VCaP (cell line): ENCODE data around the gene ALG9.
"Not testable (repeated sequence)": the region's sequence is repeated elsewhere in the genome, so short reads cannot be mapped to it uniquely, and the experiment has no call there.

Experiments
- H3K27ac ChIP-seq: fragments of 450-650 bp; 2 replicates; pipeline ENCODE4 v1.5.1; 2017
- TF ChIP-seq, protein P1 (sequence below): fragments of 450-650 bp; conservative IDR thresholded peaks from 2 replicates; pipeline ENCODE4 v1.5.1; 2017; ENCODE audit warnings: mild to moderate bottlenecking, moderate library complexity

The ALG9 gene

DNA sequence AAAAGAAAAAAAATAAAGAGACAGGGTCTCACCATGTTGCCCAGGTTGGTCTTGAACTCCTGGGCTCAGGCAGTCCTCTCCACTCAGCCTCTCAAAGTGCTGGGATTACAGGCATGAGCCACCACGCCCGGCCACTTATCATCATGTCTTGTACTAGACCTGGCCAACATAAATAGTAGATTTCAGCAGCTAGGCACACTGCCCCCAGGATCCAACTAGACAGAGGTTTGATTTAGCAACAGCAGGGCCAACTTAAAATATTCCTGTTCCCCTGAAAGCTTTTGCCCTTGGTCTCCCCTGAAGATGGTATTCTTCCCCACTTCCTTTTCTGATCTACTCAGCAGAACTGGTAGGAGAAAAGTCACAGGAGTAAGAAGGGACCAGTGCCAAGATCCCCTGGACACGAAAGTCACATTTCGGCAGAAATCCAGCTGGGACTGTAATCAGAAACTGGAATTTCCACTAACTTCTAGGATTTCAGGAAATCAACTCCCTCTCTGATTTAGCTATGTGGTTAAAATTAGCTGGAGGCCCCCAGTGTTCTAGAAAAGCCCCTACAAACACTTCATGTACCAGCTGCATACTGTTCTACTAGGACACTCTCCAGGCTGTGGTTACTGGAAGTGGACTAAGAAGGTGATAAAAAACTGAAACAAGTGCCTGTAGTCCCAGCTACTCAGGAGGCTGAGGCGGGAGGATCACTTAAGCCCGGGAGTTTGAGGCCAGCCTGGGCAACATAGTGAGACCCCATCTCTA is 96.2 kb downstream of the ALG9 start:
- TF ChIP-seq, protein P1, sequence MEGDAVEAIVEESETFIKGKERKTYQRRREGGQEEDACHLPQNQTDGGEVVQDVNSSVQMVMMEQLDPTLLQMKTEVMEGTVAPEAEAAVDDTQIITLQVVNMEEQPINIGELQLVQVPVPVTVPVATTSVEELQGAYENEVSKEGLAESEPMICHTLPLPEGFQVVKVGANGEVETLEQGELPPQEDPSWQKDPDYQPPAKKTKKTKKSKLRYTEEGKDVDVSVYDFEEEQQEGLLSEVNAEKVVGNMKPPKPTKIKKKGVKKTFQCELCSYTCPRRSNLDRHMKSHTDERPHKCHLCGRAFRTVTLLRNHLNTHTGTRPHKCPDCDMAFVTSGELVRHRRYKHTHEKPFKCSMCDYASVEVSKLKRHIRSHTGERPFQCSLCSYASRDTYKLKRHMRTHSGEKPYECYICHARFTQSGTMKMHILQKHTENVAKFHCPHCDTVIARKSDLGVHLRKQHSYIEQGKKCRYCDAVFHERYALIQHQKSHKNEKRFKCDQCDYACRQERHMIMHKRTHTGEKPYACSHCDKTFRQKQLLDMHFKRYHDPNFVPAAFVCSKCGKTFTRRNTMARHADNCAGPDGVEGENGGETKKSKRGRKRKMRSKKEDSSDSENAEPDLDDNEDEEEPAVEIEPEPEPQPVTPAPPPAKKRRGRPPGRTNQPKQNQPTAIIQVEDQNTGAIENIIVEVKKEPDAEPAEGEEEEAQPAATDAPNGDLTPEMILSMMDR, result no peak

DNA sequence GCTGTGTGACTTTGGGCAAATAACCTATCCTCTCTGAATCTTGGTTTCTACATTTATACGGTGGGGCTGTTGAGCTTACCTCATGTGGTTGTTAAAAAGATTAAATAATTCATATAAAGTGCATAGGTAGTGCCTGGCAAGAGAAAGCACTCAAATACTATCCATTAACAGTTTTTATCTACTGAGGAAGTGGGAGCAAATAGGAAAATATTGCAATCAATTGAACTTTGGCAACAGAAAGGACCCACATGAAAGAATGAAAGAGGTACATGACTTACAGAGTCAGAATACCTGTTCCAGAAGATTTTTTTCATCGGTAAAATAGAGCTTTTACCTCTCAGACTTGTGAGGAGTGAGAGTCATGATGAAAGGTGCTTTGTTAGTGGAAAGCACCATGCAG is 98.8 kb downstream of the ALG9 start:
- TF ChIP-seq, protein P1, result no peak
- H3K27ac ChIP-seq, result no peak overlapping the region

More for the DNA sequence above, 96.2 kb downstream of the ALG9 start:
- H3K27ac ChIP-seq, result no peak overlapping the region

DNA sequence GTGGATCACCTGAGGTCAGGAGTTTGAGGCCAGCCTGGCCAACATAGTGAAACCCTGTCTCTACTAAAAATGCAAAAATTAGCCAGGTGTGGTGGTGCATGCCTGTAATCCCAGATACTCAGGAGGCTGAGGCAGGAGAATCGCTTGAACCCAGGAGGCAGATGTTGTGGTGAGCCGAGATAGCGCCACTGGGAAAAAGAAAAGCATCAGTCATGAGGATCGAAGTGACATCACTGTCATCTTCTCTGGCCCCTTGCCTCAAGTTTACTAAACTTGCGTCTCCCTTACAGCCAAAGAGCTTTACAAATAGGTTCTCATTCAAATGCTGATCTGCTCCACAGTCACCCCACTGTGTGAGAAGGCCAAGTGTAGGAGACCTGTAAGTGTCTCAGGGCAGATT is 100.2 kb downstream of the ALG9 start:
- H3K27ac ChIP-seq, result not testable (repeated sequence)

DNA sequence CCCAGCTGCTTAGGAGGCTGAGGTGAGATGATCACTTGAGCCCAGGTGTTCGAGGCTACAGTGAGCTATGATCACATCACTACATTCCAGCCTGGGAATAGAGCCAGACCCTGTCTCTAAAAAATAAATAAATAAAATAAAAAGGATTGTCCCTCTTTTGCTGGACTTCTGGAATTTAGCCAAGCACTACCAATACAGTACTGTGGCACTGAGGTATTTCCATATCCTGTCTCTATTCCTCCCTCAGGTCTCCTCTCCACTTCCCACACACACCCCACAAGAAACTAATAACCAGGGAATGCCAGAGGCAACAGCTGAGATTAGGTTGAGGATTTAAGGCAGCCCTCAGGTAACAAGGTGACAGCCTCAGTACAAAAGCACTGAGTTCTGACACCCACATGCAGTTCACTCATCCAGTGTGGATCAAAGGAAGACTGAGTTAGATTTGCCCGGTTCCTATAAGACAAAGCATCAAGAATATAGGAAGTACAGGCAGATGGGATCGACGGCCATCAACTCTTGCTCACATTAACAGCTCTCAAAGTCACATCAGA is 100.7 kb downstream of the ALG9 start:
- TF ChIP-seq, protein P1, result no peak
- H3K27ac ChIP-seq, result 0 out of 2 replicates have a peak overlapping the region, but pooled peaks have one; percentile 2

DNA sequence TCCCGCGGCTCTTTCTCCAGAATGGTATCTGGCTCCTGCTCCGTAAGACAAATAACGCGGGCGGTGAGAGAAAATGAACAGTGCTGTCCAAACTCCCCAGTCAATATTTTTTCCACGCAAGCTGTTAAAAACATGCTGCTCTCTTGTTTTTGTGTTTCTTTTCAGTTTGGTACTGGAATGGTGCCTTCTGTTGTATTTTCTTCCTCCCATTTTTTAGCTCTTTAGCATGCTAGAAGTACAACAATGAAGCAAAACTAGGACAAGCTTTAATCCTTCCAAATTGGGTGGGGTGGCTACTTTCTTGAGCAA is 104.6 kb downstream of the ALG9 start:
- H3K27ac ChIP-seq, result peak overlapping the region; percentile 86
- TF ChIP-seq, protein P1, result no peak

DNA sequence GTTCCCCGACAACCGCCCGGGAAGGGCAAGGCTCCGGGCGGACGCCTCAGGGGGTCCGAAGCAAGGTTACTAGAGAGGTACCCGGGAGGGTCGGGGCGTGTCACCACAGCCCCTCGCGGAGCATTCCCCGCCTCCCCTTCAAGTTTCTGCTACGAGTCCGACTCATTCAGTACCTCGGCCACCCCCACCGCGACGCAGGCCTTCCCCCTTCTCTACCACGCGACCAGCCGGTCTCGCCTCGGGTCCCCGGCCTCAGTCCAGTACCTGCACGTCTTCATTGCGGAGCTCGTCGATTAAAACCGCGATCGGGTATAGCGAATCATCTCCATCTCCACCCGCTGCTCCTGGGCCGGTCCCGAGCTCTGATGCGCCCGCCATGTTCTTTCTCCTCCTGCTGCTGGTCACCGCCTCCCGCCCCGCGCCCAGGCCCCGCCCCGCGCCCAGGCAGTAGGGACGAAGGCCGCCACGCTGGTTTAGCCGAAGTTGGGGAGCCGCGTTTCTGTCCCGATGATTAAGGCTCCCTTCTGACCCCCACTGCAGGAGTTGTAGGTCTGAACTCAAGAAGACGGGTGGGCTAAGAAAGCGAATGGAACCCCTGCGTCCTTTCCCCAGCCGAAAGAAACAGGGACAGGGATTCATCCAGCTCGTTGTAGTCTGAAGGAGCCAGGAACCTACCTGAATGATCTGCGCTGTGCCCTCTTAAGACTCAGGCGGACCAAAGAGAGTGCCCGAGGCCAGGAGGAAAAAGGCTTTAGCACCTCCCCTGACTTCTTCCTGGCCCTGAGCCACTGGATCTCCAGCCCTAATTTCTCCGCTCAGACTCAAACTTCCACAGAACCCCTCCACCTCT is 105.2 kb downstream of the ALG9 start, which contains the start of gene PPP2R1B:
TSS of gene PPP2R1B (minus strand) at position 406 of the 850 bp plus-strand sequence. CDS start at position 378, 28 bp downstream.
- peak within 1 kb of the TSS; percentile 86 for H3K27ac ChIP-seq
- TF ChIP-seq, protein P1, result no peak

DNA sequence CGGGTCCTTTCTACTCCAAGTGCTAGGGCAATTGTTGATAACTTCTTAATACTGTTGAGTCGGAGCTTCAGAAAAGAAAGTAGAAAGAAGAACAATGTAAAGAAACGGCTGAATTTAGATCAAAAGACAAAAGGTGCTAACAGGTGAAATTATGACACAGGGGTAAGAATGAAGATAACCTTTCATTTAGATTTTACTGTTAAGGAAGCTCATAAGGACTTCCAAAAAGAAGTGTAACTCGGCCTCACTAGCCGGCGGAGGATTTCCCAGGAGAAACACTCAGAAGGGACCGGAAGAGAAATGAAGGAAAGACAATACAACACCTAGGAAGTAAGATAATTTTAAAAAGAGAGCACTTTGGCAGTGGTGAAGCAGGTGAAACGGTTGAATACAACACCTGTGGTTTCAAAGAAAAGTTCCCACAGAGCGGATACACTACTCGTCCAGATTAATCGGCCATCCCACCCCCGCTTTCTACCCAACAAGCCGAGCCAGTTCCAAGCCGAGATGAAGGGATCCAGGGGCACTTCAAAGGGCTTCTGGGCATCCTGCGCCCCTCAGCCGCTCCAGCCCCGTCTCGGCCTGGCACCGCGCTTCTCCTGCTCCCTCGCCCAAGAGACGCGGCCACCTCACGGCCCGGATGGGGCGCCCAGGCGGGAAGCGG is 105.9 kb downstream of the ALG9 start:
- H3K27ac ChIP-seq, result peak overlapping the region; percentile 86
- TF ChIP-seq, protein P1, result no peak
